Measurements from ENCODE around the gene MYH11.

- TF ChIP-seq GATA3 (IDR thresholded peaks at IDR 0.05; ENCODE audit: low read depth, low read length) (no peak), GATA2 (IDR thresholded peaks at IDR 0.05; ENCODE audit: low read depth, low read length) (no peak)
Measured at GRCh38 chr16:15827299-15827698, 29.5 kb downstream of the MYH11 start.

Measured in SH-SY5Y (cell line).